KG1 (cell line): Measurements from ENCODE around the gene RPH3AL.
"Not testable (repeated sequence)": the region's sequence is repeated elsewhere in the genome, so short reads cannot be mapped to it uniquely, and the experiment has no call there.

Source experiments
- DNase-seq: peaks from one replicate; lab custom pipeline; 2025; lab: John Stamatoyannopoulos, UW

The RPH3AL gene

GRCh38 chr17:260944-261343 lies 91.7 kb downstream of the RPH3AL start:
- DNase-seq = no peak

DNA sequence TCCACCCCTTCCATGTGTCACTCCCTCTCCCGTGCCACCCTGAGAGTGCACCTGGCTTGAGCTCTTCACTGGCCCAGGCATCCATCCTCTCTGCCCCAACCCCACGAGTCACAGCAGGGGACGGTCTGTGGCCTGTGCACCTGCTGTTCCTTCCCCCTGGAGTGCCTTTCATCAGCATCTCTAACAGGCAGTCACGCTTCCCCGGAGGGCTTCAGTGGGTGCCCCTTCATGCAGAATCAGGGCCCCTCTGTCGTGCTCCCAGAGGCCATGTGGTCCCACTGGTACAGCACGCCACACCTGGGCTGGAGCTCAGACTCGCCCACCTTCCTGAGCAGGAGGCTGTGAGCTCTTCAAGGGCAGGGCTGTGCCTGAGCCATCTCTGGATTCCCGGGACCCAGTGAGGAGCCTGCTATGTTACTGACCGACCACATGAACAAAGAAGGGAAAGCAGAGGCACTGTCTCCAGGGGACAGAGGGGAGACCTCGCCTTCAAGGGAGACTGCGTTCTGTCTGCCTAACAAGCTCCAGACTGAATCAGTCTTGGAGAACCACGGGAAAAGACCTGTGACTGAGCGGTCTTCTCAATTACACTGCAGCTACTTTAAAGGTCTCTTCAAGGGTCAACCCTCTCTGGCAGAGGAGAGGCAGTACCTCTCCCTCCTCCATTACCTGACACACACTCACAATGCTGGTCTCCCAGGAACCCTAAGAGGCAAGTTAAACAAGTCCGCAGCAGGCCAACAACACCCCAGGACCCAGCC lies 92.4 kb downstream of the RPH3AL start:
- DNase-seq = no peak

- no peak for DNase-seq
Measured at GRCh38 chr17:259341-259976, 93.1 kb downstream of the RPH3AL start.

DNA sequence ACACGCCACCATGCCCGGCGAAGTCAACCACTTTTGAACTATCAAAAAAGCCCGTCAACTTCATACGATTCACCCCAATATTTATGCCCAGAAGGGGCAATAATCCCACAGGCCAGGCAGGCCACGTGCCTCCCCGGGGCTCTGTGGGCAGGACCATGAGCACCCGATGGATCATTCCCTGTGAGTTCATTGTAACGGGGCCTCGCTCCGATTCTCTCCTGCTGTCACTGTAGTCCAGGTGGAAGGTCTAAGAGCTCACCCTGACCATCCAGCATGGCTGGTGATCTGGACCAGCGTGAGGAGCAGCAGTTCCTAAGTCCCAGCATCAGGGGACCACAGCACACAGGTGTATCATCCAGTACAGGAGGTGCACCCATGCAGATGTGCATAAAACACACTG lies 93.7 kb downstream of the RPH3AL start:
- no peak for DNase-seq

DNA sequence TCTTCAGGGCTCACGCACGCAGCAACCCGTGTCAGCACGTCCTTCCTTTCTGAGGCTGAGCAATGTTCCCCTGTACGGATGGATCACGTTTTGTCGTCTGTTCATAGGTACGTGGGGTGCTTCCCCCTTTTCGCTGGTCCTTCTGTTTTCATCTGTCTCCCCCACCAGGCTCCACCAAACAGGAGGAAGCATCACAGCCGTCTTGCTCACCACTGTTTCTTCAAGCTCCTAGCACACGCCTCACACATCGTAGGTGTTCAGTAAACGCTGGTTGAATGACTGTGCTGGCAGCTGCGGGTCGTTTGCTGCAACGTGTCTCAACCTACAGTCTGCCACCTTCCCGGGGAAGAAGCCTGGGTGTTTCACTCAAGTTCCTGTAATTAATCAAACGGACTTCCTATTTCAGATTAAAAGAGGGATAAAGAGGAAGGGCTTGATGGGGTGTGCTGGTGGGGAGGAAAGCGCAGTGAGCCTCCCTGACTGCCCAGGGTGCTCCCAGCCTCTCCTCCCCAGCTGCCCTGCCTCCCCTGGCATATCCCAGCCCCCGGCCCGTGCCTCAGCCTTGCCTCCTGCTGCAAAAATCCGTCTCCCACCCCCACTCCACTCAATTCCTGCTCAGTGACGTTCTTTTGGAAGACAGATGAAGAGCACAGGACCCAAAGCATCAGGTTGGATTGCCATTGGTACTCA lies 94.4 kb downstream of the RPH3AL start:
- DNase-seq = no peak

- DNase-seq = no peak
Measured at GRCh38 chr17:253091-253846, 99.3 kb downstream of the RPH3AL start.

- no peak for DNase-seq
Measured at GRCh38 chr17:252456-252855, 100.2 kb downstream of the RPH3AL start.

GRCh38 chr17:251531-251930 lies 101.1 kb downstream of the RPH3AL start:
- DNase-seq = no peak

- no peak for DNase-seq
Measured at GRCh38 chr17:250487-251300, 101.9 kb downstream of the RPH3AL start.

DNA sequence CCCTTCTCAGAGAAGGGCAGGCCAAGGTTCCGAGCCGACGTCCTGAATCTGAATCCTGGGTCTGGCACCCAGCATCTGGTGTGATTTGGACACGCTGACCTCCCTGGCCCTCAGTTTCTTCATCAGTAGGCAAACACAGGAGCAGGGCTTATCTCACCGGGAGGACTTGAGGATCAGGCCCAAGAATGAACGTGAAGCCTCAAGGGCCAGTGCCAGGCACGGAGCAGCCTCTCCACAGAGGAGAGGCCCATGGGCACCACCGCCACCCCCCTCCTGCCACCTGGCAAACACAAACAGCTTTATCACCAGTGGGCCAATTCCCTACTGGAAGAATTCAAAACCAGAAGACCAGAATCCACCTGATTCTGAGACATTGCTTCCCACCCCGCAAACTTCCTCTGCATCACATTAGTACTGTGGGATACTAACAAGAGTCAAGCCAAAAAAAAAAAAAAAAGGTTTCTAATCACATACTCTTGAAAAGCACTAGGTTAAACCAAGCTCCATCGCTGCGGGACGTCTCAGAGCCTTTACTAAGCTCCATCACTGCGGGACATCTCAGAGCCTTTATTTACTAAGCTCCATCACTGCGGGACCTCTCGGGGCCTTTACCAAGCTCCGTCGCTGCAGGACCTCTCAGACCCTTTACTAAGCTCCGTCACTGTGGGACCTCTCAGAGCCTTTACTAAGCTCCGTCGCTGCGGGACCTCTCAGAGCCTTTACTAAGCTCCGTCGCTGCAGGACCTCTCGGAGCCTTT lies 103.2 kb downstream of the RPH3AL start:
- DNase-seq = no peak

DNA sequence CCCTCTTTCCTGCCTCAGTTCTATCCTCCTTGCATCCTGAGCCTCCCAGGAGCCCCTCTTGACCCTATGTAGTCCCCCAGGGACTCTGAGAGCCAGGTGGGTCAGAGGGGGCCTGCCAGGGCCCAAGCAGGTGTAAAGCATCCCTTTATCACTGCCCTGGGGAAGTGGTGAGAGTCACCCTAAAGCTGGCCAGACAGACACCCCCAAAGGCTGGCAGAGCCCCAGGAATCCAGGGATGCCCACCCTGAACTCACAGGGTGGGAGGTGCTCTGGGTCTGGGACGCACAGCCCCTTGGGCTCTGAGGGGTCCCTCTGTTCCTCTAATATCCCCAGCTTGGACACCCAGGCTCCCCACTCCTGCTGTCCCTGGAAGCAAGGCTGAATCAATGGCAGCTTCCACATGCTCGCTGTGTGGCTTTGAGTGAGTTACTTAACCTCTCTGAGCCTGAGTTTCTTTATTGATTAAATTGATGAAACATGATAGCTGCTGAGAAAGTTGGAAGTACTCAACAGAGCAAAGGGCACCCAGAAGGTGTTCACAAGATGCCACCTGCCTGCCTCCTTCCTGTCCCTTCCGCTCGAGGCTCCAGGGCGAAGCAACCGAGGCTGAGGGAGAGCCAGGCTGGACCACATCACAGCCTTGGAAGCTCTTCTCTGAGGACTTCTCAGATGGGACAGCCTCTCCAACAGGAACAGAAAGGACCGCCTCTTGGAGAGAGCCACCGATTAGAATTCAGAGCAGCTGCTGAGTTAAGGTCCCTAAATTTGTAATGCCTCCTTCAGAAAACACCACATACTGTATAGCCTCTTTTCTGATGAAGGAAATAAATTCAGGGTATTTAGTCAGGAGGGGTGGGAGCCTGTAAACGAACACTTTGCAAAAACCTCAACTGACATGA lies 104.0 kb downstream of the RPH3AL start:
- DNase-seq = no peak

- no peak for DNase-seq
Measured at GRCh38 chr17:247767-248166, 104.8 kb downstream of the RPH3AL start.

DNA sequence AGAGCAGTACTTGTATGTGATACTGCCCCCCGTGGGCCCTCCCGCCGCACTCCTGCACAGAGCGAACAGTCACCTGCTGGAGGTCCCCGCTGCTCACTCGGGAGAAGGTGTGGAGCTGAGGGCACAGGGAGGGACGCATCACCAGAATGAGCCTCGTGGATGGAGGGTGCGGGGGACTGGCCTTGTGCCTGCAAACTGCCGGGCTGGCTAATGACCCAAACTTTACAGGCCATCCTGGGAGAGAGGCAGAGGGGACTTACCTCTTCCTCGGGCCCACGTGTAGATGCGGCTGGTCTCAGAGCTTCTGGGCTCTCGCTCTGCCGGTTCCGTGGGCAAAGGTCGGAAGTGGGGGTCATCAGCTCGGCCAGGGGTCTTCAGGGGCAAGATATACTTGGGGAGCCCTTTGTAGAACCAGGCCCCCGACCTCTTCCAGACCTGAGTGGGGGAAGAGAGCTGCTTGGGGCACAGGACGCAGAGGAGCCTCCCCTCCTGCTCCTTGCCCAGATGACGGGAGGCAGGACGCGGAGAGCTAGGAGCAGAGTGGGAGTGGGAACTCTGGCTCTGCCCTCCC lies 105.7 kb downstream of the RPH3AL start:
- DNase-seq = no peak

- DNase-seq = no peak
Measured at GRCh38 chr17:246226-246625, 106.4 kb downstream of the RPH3AL start.

DNA sequence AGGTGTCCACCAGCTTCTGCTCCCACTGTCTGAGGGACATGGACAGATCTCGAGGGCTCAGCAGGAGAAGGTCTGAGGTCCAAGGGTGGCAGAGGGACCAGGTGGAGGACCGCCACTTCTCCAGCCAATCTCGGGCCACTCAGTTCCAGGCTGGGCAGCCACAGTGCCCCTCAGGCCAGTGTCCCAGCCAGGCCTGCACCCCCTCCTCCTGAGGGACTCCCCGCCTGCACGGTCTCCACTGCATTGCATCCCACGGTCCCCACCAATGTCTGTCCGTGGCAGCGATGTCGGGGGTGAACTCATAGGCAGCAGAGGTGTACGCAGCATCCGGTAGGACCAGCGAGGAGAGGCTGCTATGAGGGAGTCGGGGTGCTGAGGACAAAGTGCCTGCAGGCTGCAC lies 107.0 kb downstream of the RPH3AL start:
- no peak for DNase-seq

- DNase-seq = no peak
Measured at GRCh38 chr17:245020-245419, 107.6 kb downstream of the RPH3AL start.

DNA sequence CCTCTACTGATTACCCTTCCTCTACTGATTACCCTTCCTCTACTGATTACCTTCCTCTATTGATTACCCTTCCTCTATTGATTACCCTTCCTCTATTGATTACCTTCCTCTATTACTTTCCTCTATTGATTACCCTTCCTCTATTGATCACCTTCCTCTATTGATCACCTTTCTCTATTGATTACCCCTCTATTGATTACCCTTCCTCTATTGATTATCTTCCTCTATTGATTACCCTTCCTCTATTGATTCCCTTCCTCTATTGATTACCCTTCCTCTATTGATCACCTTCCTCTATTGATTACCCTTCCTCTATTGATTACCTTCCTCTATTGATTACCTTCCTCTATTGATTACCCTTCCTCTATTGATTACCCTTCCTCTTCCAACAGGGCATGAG lies 108.7 kb downstream of the RPH3AL start:
- DNase-seq = not testable (repeated sequence)

DNA sequence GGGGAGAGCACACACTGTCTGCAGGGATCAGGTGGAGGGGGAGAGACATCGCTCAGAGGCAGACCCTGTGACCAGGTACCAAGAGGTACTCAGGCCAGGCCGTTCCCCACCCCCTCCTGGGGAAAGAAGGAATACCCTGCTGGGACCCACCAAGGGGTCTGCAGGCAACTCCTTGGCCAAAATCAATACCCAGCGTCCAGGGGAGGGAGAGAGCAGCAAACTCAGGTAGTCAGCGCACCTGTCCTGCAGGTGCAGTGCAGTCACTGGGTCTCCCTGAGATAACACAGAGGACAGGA lies 113.7 kb downstream of the RPH3AL start:
- DNase-seq = no peak

DNA sequence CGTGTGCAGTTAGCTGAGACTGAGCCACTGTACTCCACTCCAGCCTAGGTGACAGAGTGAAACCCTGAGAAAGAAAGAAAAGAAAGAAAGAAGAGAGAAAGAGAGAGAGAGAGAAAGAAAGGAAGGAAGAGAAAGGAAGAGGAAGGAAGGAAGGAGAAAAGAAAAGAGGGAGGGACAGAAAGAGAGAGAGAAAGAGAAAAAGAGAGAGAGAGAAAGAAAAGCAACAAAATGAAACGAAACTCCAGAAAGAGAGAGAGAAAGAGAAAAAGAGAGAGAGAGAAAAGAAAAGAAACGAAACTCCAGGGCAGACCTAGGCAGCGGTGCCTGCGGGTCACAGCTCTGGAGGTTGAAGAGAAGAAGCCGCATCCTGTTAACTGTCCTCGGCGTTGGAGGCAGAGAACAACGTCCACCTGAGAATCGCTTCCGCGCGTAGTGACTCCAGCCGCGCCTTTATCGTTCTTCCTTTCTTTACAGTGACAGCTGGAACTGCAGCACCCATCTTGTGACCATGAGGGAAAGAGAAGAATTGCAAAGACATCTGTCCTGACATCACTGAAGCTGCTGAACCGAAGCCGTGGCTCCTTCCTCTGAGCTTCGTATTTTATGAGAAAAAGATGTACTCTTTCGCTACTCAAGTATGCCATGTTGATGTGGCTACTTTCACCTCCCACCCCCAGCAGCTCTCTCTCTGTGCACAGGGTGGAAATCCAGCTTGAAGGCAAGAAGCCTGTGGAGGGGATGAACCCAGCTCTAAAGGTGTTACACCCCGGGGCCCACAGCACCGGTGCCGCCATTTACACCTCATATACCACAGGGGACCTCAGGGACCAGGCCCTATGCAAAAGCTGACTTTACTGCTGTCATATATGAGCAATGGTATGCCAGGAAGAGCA lies 114.3 kb downstream of the RPH3AL start:
- no peak for DNase-seq
